H9 (cell line): ENCODE measurements around the gene PLCXD1. TPM values are rescaled to one million over a fixed set of nuclear protein-coding genes. Genes with fewer than 3 reads are reported as not detected.
A peak's percentile ranks its signal among the peaks of the same experiment; 100 is the strongest.

Experiments
- DNase-seq: peaks from one replicate; pipeline ENCODE4 v3.0.0-alpha.2; 2017
- H2AFZ ChIP-seq: one replicate; pipeline ENCODE4 v1.6.1; 2013; ENCODE audit warnings: mild to moderate bottlenecking, low read length, control low read depth, moderate library complexity
- H2AK5ac ChIP-seq: 2 replicates; pipeline ENCODE4 v1.6.1; 2013; ENCODE audit warnings: low read length, control low read depth, mixed read lengths; ENCODE audit not compliant: insufficient read length
- H2BK120ac ChIP-seq: one replicate; pipeline ENCODE4 v1.6.1; 2013; ENCODE audit warnings: low read depth, mild to moderate bottlenecking, low read length, control low read depth, inconsistent platforms; ENCODE audit not compliant: poor library complexity, severe bottlenecking
- H2BK12ac ChIP-seq: 2 replicates; pipeline ENCODE4 v1.6.1; 2013; ENCODE audit warnings: low read length, control low read depth, mixed read lengths, low read depth; ENCODE audit not compliant: insufficient read length
- H2BK15ac ChIP-seq: 2 replicates; pipeline ENCODE4 v1.6.1; 2013; ENCODE audit warnings: low read depth, low read length, control low read depth
- H2BK20ac ChIP-seq: one replicate; pipeline ENCODE4 v1.6.1; 2013; ENCODE audit warnings: low read depth, mild to moderate bottlenecking, low read length, control low read depth, inconsistent platforms; ENCODE audit not compliant: poor library complexity, severe bottlenecking
- H2BK5ac ChIP-seq: 2 replicates; pipeline ENCODE4 v1.6.1; 2013; ENCODE audit warnings: low read length, control low read depth, mixed read lengths; ENCODE audit not compliant: insufficient read length
- H3K14ac ChIP-seq: 2 replicates; pipeline ENCODE4 v1.6.1; 2013; ENCODE audit warnings: low read length, control low read depth; ENCODE audit not compliant: insufficient read depth
- H3K18ac ChIP-seq: 2 replicates; pipeline ENCODE4 v1.6.1; 2013; ENCODE audit warnings: low read depth, mild to moderate bottlenecking, mixed read lengths, low read length, control low read depth; ENCODE audit not compliant: insufficient read length
- H3K23ac ChIP-seq: 2 replicates; pipeline ENCODE4 v1.6.1; 2013; ENCODE audit warnings: low read length, control low read depth, mixed read lengths, low read depth; ENCODE audit not compliant: insufficient read length
- H3K23me2 ChIP-seq: 2 replicates; pipeline ENCODE4 v1.6.1; 2013; ENCODE audit warnings: low read depth, mild to moderate bottlenecking, mixed read lengths, low read length, control low read depth; ENCODE audit not compliant: insufficient read length, poor library complexity, severe bottlenecking
- H3K27ac ChIP-seq: 2 replicates; pipeline ENCODE4 v1.5.1; 2013; ENCODE audit warnings: low read length, control low read depth, mixed read lengths, low read depth; ENCODE audit not compliant: insufficient read length
- H3K27me3 ChIP-seq: 2 replicates; pipeline ENCODE4 v1.6.1; 2013; ENCODE audit warnings: low read length, control low read depth, inconsistent platforms; ENCODE audit not compliant: insufficient read depth
- H3K4ac ChIP-seq: 2 replicates; pipeline ENCODE4 v1.6.1; 2013; ENCODE audit warnings: low read depth, mild to moderate bottlenecking, control low read depth, inconsistent platforms, low read length, moderate library complexity
- H3K4me1 ChIP-seq: 2 replicates; pipeline ENCODE4 v1.6.1; 2013; ENCODE audit warnings: low read length, control low read depth, inconsistent platforms; ENCODE audit not compliant: insufficient read depth
- H3K4me2 ChIP-seq: 2 replicates; pipeline ENCODE4 v1.6.1; 2013; ENCODE audit warnings: low read length, control low read depth, mixed read lengths; ENCODE audit not compliant: insufficient read length, insufficient read depth
- H3K56ac ChIP-seq: 2 replicates; pipeline ENCODE4 v1.6.1; 2013; ENCODE audit warnings: low read depth, mild to moderate bottlenecking, mixed read lengths, low read length, control low read depth; ENCODE audit not compliant: insufficient read length
- H3K79me1 ChIP-seq: 2 replicates; pipeline ENCODE4 v1.6.1; 2013; ENCODE audit warnings: low read depth, mild to moderate bottlenecking, moderate library complexity, low read length, control low read depth, inconsistent platforms; ENCODE audit not compliant: insufficient read depth, poor library complexity, severe bottlenecking
- H3K79me2 ChIP-seq: 2 replicates; pipeline ENCODE4 v1.6.1; 2013; ENCODE audit warnings: low read length, control low read depth, inconsistent platforms; ENCODE audit not compliant: insufficient read depth
- H3K9ac ChIP-seq: 2 replicates; pipeline ENCODE4 v1.6.1; 2013; ENCODE audit warnings: low read length, control low read depth, mixed read lengths; ENCODE audit not compliant: insufficient read length; ENCODE audit errors: extremely low read depth
- H3K9me3 ChIP-seq: one replicate; pipeline ENCODE4 v1.6.1; 2013; ENCODE audit warnings: low read depth, low read length, inconsistent platforms; ENCODE audit not compliant: control insufficient read depth
- H3T11ph ChIP-seq: one replicate; pipeline ENCODE4 v1.6.1; 2013; ENCODE audit warnings: mild to moderate bottlenecking, low read length, control low read depth, inconsistent platforms
- H4K20me1 ChIP-seq: one replicate; pipeline ENCODE4 v1.6.1; 2013; ENCODE audit not compliant: control insufficient read depth, insufficient read length, insufficient read depth
- H4K5ac ChIP-seq: 2 replicates; pipeline ENCODE4 v1.6.1; 2013; ENCODE audit warnings: low read depth, mild to moderate bottlenecking, mixed read lengths, low read length, control low read depth; ENCODE audit not compliant: insufficient read length
- H4K8ac ChIP-seq: replicated peaks from 2 replicates; pipeline ENCODE4 v1.6.1; 2013; ENCODE audit warnings: low read length, control low read depth, mixed read lengths, low read depth; ENCODE audit not compliant: insufficient read length
- H4K91ac ChIP-seq: 2 replicates; pipeline ENCODE4 v1.6.1; 2013; ENCODE audit warnings: low read depth, mild to moderate bottlenecking, moderate library complexity, mixed read lengths, low read length, control low read depth; ENCODE audit not compliant: insufficient read length
- H3K27ac Mint-ChIP-seq, 3 experiments: 2 replicates in 2 of 3; 3 replicates in 1 of 3; pipeline ENCODE4 v1.8.0; 2020 to 2021; ENCODE audit warnings: mixed read lengths in 3 of 3, mild to moderate bottlenecking in 1 of 3, moderate library complexity in 1 of 3
- H3K27me3 Mint-ChIP-seq: 2 replicates; pipeline ENCODE4 v1.8.0; 2021; ENCODE audit warnings: low read depth, mild to moderate bottlenecking, moderate library complexity, mixed read lengths
- H3K36me3 Mint-ChIP-seq, 3 experiments: 2 replicates in 2 of 3; 3 replicates in 1 of 3; pipeline ENCODE4 v1.8.0; 2020 to 2021; ENCODE audit warnings: low read depth in 3 of 3, mixed read lengths in 3 of 3; ENCODE audit not compliant: insufficient read depth in 1 of 3
- H3K4me1 Mint-ChIP-seq, 2 experiments: 2 replicates each; pipeline ENCODE4 v1.8.0; 2020; ENCODE audit warnings: mixed read lengths in 2 of 2
- H3K4me3 Mint-ChIP-seq, 2 experiments: 2 replicates in 1 of 2; 3 replicates in 1 of 2; pipeline ENCODE4 v1.8.0; 2020 to 2021; ENCODE audit warnings: mild to moderate bottlenecking in 2 of 2, mixed read lengths in 2 of 2, moderate library complexity in 1 of 2
- H3K9me3 Mint-ChIP-seq, 2 experiments: 2 replicates in 1 of 2; 3 replicates in 1 of 2; pipeline ENCODE4 v1.8.0; 2020; ENCODE audit warnings: mild to moderate bottlenecking in 2 of 2, mixed read lengths in 2 of 2, moderate library complexity in 1 of 2
- WGBS: extraction: QIAGEN DNeasy Blood & Tissue Kit; methylation state at CpG from one replicate; pipeline ENCODE4 v1.1.7; 2013; ENCODE audit warnings: missing lambda C conversion rate, low lambda C conversion rate, mixed read lengths; ENCODE audit not compliant: insufficient read length; ENCODE audit errors: extremely low coverage; 5-methylcytosine and 5-hydroxymethylcytosine counted together
- total RNA-seq: library from RNA; stranded (reverse); gene quantifications from 2 replicates; pipeline ENCODE4 v1.2.1, GENCODE V29; 2021
- TF ChIP-seq, protein P1 (sequence below): fragments of 200-600 bp; sonication (generic); conservative IDR thresholded peaks from 3 replicates; pipeline ENCODE4 v1.8.0; 2021; ENCODE audit warnings: antibody characterized with exemption, mild to moderate bottlenecking

Gene PLCXD1
- total RNA-seq, 1 experiment from 2014 or later, result 96.5 TPM

DNA sequence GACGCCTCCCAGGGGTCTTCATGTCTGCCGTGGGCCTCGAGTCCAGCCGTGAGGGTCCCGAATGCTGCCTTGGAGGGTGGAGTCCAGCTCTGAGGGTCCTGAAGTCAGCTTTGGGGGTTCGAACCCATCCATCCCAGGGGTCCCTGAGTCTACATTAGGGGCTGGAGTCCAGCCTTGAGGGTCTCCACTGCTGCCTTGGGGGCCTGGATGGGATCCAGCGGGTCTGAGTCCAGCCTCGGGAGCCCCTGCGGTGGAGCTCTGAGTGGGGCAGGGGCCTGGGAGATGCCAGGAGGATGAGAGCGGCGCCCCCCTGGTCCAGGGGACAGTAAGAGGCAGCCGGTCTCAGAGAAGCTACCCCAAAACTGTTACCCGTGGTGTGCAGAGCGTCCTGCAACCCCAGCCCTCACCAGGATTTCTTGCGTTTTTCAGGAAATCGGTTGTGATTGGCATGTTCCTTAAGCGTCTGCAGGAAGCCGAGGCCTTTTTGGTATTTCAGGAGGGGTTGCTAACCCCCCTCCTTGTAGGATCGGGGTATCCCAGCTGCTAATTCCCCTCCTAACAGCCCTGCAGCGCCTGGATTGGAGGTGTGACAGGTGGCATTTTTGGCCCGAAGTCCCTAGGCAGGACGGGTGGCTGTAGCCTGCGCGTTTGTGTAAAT, 39.1 kb downstream of the PLCXD1 start:
- Histone ChIP-seq H3K23ac (no peak overlapping the region), H2BK120ac (no peak overlapping the region), H3K4me1 (no peaks in the 10 kb centered on the region), H2BK15ac (no peak overlapping the region), H2BK5ac (no peak overlapping the region), H3T11ph (no peak overlapping the region), H3K23me2 (peaks cover 15% of the 10 kb centered on the region), H3K79me1 (peaks cover 4% of the 10 kb centered on the region), H4K5ac (no peak overlapping the region), H2AFZ (no peak overlapping the region), H3K4ac (no peak overlapping the region), H3K9ac (no peak overlapping the region), H2AK5ac (no peak overlapping the region), H3K27ac (no peak overlapping the region), H4K91ac (no peak overlapping the region), H2BK12ac (no peak overlapping the region), H3K56ac (no peak overlapping the region), H2BK20ac (no peak overlapping the region), H3K14ac (no peak overlapping the region), H3K27me3 (no peaks in the 10 kb centered on the region), H3K79me2 (no peaks in the 10 kb centered on the region), H4K20me1 (no peaks in the 10 kb centered on the region), H3K18ac (no peak overlapping the region), H3K9me3 (no peaks in the 10 kb centered on the region), H4K8ac (no peak overlapping the region), H3K4me2 (peak overlapping the region; percentile 27)
- peak overlapping the region in 1 of 3 experiments; percentile 73; a peak in 1 of 7 replicates for H3K27ac Mint-ChIP-seq
- H3K36me3 Mint-ChIP-seq, result peaks cover 0 to 2% (median 0%) of the 10 kb centered on the region in 3 experiments; a peak in 4 of 7 replicates
- peaks cover 2 to 4% of the 10 kb centered on the region in 2 experiments; a peak in 2 of 5 replicates for H3K9me3 Mint-ChIP-seq
- TF ChIP-seq, protein P1, sequence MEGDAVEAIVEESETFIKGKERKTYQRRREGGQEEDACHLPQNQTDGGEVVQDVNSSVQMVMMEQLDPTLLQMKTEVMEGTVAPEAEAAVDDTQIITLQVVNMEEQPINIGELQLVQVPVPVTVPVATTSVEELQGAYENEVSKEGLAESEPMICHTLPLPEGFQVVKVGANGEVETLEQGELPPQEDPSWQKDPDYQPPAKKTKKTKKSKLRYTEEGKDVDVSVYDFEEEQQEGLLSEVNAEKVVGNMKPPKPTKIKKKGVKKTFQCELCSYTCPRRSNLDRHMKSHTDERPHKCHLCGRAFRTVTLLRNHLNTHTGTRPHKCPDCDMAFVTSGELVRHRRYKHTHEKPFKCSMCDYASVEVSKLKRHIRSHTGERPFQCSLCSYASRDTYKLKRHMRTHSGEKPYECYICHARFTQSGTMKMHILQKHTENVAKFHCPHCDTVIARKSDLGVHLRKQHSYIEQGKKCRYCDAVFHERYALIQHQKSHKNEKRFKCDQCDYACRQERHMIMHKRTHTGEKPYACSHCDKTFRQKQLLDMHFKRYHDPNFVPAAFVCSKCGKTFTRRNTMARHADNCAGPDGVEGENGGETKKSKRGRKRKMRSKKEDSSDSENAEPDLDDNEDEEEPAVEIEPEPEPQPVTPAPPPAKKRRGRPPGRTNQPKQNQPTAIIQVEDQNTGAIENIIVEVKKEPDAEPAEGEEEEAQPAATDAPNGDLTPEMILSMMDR, result no peak
- peaks cover 11 to 22% of the 10 kb centered on the region in 2 experiments for H3K4me1 Mint-ChIP-seq
- WGBS, result no CpG with 5 or more reads among the region's 24 CpGs
- H3K4me3 Mint-ChIP-seq, result peak overlapping the region; percentile 90 to 93
- DNase-seq, result no peak
- peaks cover 2% of the 10 kb centered on the region; the same call in 1 of the 2 replicates for H3K27me3 Mint-ChIP-seq
